GM21723 (cell line): ENCODE measurements around the gene GABRB1.

ENCODE experiments used
- ATAC-seq: cut with Tn5 transposase; IDR thresholded peaks from one replicate; pipeline ENCODE4 v1.9.1; 2021; ENCODE audit warnings: mild to moderate bottlenecking, moderate library complexity; ENCODE audit not compliant: unreplicated experiment

Gene GABRB1

DNA sequence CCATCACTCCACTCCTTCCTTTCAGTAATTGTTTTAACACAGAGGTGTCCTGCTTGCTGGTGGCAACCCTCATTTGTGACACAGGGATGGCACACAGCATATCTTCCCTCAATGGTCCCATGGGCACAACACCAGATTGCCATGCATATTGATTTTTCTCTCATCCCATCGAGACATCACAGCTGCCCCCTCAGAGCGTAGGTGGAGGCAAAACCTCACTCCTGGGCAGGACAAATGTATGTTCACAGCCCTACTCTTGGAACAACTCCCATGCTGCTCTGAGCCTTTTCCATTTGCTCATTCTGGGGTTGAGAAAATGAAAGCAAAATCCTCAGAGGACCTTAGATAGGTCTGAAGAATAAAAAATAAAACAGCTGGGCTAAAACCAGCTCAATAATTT lies 172.2 kb downstream of the GABRB1 start:
- ATAC-seq: no peak

DNA sequence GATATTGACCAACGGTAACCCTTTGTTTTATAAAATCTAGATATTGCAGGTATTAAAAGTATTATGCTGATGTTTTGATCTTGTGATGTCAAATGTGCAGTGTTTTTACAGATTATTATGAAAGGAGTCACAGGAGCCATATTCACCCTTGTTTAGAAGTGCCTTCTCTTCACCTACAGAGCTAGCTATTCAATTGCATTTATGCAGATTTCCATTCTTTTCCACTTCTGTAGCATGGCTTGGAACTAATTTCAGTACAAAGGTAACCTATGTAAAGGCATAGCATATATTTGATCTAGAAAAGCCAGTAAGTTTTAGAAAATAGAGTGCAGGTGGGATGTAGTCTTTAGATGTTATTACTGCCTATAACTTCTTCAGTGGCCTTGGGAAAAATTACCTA lies 176.2 kb downstream of the GABRB1 start:
- no peak for ATAC-seq

DNA sequence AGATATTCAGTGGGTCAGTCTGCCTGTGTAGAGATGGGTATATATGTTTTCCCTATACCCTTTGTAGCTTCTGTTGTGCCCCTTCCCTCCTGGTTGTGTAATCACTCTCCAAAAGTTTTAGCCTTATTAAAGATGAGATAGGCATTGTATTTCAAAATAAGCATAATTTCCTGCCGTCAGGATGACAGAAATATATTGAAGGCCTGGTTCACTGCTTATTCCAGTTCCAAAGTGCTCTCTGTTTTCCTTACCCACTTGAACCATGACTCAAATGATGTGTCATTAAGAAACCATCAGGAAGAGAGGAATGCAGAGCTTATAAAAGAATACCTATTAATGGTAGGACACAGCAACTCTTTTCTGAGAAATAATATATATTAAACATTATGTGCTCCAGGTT lies 178.5 kb downstream of the GABRB1 start:
- ATAC-seq: no peak

DNA sequence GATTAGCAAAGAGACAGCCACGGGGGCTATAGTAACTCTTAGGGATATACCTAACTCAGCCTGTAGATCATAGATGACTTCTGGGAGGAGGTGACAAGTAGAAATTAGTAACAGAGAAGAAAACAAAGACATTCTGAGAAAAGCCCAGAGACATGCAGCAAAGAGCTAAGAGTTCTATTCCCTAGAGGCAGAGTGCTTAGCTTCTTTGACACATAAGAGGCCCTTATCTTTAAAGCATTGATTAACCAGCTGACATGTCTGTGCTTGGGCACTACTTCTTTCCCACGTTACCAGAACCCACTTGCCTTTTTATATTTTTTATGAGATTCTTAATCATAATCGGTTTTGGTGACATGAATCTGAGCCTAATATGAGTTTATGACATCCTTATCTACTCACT lies 179.5 kb downstream of the GABRB1 start:
- no peak for ATAC-seq

DNA sequence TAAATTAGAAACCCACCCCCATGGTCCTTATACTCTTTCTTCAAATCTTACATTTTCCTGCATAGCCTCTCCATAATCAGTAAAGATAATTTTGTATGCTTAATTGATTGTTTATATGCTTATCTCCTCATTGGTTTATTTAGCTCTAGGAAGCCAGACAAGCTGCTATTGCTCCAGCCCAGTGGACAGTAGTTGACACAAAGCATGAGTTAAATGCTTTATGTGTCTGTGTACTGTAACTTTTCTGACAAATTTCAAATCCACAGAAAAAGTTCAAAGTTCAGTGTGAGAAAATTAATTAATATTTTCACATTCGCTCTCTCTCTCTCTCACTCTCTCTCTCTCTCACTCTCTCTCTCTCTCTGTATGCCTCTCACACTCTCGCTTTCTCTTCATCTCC lies 181.7 kb downstream of the GABRB1 start:
- ATAC-seq: no peak

DNA sequence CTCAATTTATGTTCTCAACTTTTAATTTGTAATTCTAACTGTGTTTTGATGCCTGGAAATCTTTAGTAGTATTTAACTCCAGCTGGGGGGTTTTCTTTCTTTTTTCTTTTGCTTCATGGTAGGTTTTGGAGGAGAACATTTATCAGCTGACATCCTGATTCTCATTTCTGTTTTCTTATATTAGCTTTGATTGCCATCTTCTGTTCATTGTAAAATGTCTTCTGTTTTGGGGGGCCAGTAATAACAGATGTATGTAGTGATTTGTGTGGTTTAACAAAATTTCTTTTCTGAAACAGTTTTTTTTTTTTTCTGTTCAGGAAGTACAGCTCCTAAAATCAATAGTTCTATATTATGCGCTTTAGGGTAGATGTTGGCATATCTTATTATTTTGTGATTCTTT lies 182.2 kb downstream of the GABRB1 start:
- ATAC-seq: no peak

DNA sequence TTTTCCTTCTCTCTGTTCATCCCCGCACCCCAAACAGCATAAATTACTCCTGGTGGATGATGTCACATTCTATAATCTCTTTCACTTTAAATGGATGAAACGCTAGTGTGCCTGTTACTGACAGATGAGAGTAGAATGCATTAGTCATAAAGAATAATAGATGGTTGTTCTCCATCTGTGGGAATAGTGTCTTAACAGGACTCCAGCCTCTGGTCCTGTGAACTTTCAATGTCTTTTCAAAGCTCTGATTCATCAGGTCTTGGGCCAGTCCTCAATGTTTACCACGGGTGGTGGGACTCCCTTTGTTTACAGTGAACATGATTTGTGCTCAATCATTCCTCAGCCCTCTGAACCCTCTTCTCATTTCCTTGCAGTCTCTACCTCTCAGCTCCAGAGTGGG lies 182.6 kb downstream of the GABRB1 start:
- ATAC-seq: no peak

DNA sequence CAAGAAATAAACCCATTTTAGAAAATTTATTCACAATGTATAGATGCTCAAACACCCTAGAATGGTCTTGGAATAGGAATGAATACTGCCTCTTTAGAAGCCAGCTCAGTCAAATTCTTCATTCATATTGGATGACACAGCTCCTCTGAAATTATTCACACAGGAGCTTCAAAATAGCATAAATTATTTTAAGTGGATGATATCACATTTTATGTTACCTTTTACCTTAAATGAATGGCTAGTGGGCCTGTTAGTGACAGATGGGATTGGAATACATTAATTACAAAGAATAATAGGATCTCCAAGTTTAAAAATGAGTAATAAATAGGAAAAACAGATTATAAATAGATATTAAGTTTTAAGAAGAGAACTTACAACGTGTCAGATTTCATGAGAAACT lies 184.4 kb downstream of the GABRB1 start:
- no peak for ATAC-seq

DNA sequence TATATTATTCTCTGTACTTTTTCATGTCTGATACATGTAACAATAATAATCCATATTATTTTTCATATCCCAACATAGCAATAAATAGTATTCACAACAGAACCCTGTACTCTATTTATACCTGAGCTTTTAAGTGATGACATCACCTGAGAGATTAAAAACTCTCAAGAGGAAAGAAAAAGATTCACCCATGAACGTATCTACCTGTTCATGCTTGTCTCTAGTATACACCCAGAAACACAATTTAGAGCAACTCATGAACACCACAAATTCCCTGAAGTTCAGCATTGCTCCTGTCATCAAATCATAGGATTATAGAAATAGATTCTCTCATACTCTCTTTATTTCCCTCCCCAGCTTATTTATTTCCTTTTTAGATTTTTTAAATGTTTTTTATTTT lies 185.9 kb downstream of the GABRB1 start:
- no peak for ATAC-seq

DNA sequence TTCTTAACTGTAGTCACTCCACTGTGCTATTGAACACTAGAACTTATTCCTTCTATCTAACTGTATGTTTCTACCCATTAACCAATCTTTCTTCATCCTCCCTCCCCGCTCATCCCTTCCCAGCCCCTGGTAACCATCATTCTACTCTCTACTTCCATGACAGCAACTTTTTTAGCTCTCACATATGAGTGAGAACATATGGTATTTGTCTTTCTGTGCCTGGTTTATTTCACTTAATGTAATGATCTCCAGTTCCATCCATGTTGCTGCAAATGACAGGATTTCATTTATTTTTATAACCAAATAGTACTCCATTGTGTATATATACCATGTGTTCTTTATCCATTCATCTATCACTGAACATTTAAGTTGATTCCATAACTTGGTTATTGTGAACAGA lies 186.5 kb downstream of the GABRB1 start:
- ATAC-seq: no peak

DNA sequence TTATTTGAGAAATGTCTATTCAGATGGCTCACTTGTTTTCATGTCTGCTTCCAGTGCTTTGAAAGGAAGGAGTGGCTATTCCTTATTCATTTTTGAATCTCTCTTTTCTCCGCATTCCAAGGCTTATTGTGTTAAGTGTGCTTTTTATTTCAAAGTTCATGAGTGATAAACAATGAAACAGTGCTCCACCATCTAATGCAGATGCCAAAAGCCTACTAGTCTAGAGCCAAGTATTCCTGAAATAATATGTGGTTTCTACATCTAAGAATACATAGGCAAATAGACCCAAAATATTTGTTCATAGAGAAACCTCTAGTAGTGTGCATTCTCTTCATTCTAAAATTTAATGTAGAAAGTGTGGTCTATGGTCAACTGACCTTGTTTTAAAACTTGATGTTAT lies 187.3 kb downstream of the GABRB1 start:
- no peak for ATAC-seq

DNA sequence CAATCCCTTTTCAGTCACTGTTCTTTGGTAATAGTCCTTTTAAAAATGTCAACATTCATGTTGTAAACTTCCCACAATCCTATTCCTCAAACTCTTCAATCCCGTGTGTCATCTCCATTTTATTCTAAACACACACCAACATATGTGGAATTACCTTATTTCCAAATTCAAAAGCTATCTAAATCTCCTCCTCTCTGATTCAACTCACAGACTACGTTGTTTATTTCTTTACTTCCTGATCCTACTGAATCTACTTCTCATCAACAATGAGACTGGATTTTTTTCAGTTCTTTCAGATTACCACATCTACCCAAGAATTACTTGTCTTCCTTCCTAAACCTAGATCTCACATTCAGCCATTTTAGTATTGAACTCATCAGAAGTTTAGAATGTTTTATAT lies 188.2 kb downstream of the GABRB1 start:
- no peak for ATAC-seq

DNA sequence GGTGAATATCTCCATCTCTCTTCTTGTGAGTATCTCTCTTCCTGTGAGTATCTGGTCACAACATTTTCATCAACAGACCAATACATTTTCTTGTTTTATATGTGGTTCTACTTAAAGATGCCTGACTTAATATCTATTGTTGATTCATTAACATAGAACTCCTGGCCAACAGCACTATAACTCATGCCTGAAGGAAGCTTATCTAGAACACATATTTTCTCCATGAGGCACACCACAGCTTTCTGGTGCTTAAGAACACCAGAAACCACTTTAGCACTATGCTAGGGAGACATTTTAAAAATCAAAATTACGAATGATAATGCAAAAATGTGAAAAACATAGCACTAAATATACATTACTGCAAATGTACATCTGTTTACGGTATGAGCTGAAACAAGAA lies 190.4 kb downstream of the GABRB1 start:
- no peak for ATAC-seq

DNA sequence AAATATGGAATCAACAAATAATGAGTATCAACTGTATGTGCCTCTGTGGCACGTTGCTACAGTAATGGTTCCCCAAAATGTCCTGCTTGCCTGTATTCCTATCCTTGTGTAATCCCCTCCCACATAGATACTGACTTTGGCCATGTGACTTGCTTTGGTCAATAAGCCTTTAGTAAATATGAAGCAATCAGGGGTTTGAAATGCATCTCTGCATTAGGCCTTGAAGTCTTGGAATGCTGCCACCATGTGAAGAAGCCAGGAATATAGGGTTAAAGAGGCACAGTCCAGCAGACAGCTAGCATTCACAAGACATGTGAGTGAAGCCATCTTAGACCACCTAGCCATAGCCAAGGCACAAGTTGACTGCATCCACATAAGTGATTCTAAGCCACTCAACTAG lies 190.9 kb downstream of the GABRB1 start:
- ATAC-seq: no peak

DNA sequence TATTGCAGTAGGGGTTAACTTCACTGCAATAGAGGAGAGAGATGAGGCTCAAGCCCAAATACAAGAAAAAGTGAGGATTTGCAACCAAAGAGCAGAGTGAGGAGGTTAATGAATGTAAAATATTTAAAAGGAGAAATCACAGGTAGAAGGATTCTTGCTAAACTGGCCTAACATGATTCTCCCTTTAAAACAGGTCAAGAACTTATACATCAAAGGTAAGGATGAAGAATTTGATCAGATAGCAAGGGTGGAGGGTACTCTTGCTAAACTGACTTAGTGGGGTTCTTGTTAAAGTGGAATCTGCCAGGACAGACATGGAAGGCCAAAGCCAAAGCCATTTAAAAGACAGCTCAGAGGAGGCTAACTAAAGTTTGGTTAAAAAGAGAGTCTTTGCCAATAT lies 193.0 kb downstream of the GABRB1 start:
- no peak for ATAC-seq

DNA sequence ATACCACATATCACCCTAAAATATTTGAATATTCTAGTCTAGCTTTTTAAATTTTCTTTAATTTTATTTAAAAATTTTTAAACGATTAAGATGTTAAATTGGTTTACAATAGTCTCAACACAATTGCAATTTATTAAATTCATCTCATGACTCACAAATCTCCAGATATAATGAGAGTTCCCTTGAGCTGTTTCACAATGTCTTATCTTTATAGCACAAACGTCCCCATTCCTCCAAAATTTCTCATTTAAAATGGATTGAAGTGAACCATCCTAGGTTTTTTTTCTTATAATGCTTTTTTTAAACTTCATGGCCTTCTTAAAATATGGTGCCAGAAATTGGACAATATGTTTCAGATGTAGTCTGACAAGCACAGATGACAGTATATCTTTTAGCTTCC lies 204.4 kb downstream of the GABRB1 start:
- no peak for ATAC-seq

DNA sequence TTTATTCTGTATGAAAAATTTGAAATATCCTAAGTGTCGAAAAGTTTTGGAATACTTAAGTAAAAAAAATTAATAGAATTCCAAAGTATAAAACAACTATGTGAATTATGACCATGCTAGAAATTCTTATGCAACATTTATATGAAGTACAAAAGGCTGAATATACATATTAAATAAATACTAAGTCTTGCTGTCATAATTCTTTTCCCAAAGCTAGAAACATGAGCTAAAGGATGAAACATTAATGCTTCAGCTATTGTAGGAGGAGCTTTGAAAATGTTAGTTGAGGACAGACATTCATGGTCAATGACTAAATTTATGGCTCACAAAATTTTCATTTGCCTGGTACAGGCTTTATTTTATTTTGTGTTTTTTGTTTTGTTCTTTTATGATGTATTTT lies 207.3 kb downstream of the GABRB1 start:
- ATAC-seq: no peak

DNA sequence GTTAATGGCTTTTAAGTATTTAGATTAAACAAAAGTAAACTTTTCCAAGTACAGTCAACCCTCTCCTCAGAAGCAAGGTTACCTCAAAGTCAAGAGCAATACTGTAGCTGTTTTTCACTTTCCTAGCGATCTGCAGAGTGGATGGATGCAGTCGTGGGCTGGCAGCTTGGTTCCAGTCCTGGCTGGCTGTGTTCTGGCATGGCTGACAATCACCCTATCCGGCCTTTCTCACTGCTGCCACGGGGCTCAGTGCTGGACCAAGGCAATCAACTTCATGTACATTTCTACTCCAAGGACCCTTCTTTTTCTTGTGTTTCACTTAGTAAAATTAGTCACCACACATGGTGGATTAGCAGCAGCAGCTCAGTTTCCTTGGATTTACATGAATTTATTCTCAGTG lies 208.3 kb downstream of the GABRB1 start:
- ATAC-seq: no peak

DNA sequence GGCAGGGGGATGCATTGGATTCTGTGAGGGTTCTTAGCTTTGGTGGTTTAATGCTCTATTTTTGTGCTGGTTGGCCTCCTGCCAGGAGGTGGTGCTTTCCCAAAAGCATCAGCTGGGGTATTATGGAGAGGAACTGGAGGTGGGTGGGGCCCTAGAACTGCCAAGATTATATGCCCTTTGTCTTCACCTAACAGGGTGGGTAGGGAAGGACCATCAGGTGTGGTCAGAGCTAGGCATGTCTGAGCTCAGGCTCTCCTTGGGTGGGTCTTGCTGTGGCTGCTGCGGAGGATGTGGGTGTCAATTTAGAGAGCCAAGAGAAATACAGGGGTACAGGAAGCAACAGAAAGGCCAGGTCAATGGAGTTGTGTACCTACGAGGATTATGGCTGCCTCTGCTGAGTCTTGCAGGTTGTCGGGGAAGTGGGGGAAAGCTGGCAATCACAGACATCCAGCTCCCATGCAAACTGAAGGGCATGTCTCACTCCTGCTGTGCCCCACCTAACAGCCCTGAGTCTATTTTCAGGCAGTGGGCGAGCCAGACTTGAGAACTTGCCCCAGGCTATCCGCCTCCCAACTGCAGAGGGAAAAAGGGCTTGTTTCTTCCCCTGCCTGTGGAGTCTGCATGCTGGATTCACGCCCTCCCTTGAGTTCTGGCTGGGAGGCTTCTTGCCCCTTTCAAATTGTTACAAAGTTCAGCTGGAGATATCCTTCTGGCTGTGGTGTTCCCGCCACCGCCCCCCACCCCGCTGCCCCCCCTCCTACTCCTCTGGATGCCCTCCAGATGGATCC lies 220.2 kb downstream of the GABRB1 start:
- ATAC-seq: no peak

DNA sequence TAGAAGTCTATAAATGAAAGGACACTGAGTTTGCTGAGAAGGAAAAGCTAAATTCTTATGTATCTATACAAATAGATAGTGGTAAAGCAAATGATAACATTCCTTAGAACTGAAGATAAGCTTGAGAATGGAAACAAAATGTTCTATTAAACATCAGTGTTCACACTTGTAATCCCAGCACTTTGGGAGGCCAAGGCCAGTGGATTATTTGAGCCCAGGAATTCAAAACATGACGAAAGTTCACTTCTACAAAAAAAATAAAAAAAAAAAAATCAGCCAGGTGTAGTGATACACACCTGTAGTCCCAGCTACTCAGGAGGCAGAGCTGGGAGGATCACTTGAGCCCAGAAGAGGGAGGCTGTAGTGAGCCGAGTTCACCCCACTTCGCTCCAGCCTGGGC lies 232.4 kb downstream of the GABRB1 start:
- ATAC-seq: no peak

DNA sequence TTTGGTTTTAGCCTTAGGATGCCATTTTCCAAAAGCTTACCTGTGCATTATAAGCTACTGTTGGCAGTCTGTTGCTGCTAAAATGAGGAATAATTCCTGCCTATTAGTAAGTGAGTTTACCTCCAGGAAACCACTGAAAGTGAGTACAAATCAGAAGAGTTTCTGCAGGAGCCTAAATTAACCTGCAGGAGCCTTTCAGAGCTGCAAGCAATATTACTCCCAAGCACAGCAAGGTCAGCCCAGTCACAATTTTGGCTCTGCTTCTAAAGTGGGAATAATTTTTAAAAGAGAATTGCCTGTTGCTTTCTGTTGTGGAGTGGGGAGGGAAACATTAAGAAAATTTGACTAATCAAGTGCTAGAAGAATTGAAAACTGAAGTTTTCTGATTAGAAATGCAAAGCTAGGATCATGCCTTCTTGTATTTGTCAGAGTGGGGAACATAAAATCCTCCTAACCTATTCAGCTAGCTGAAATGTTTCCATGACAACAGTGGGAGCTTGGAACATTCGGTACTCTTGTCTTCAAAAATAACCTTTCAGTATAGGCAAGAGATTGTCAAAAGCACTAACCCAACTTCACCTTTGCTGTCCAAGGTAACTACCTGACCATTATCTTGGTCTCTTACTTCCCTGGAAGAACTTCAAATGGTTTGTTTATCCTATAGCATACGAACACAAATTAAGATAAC lies 239.0 kb downstream of the GABRB1 start:
- ATAC-seq: no peak

DNA sequence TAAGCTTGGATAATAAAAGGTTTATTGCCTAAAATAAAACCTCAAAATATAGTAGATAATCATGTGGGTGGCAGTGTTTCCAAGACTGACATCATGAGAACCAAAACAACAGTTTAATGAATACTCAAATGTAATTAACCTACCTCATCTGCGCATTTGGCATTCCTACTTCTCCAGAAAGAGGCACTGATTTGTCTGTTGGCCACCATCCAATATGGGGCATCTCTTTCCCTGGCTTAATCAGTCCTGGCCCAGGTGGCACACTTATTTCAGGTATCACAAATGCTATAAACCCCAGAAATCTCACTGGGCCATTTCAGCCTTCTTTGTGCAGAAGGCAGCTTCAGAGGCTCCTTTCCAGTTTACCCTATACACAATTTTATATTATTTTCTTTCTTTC lies 239.9 kb downstream of the GABRB1 start:
- no peak for ATAC-seq

DNA sequence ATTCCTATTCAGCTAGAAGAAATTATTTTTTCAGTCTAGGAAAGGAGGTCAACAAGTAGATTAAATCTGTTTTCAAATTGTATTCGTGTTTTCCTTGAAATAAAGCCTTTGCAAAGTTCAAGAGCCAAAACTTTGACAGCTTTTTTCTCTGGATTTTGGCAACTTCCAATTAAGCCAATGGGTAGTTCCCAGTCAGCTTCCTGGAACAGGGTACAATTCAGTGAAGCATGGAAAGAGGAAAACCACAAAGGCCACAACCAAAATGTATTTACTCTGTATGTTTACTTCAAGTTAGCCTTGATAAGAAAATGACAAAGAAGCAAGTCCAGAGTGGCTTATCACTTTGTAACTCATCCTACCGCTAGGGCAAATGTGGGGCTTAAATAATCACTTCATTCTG lies 243.5 kb downstream of the GABRB1 start:
- no peak for ATAC-seq
